ENCODE results near the gene TMTC2. TPM values are rescaled to one million over a fixed set of nuclear protein-coding genes. Genes with fewer than 3 reads are reported as not detected.

The TMTC2 gene
- polyA plus RNA-seq, 10 donors: 12.2 to 26.3 (median 16.2) TPM

GRCh38 chr12:82877963-82878362, 191.3 kb downstream of the TMTC2 start:
- DNase-seq: no peak

- peak in 1 of 3 donors; percentile 36 for DNase-seq
Measured at GRCh38 chr12:82880442-82880901, 193.8 kb downstream of the TMTC2 start.

- DNase-seq: no peak
Measured at GRCh38 chr12:82883394-82884355, 197.0 kb downstream of the TMTC2 start.

- DNase-seq: no peak
Measured at GRCh38 chr12:82886671-82887340, 200.1 kb downstream of the TMTC2 start.

- DNase-seq: no peak
Measured at GRCh38 chr12:82893896-82894295, 207.2 kb downstream of the TMTC2 start.

- no peak for DNase-seq
Measured at GRCh38 chr12:82896277-82896676, 209.6 kb downstream of the TMTC2 start.

GRCh38 chr12:82896979-82897378, 210.3 kb downstream of the TMTC2 start:
- no peak for DNase-seq

GRCh38 chr12:82898441-82898840, 211.7 kb downstream of the TMTC2 start:
- no peak for DNase-seq

- DNase-seq: peak in 1 of 3 donors; percentile 27
Measured at GRCh38 chr12:82904219-82904790, 217.6 kb downstream of the TMTC2 start.

- DNase-seq: no peak
Measured at GRCh38 chr12:82910246-82910893, 223.7 kb downstream of the TMTC2 start.

- no peak for DNase-seq
Measured at GRCh38 chr12:82912406-82912805, 225.7 kb downstream of the TMTC2 start.

- DNase-seq: no peak
Measured at GRCh38 chr12:82919388-82920054, 232.8 kb downstream of the TMTC2 start.

GRCh38 chr12:82923935-82924334, 237.2 kb downstream of the TMTC2 start:
- DNase-seq: no peak

- no peak for DNase-seq
Measured at GRCh38 chr12:82926630-82927029, 239.9 kb downstream of the TMTC2 start.

- no peak for DNase-seq
Measured at GRCh38 chr12:82930301-82930700, 243.6 kb downstream of the TMTC2 start.

- no peak for DNase-seq
Measured at GRCh38 chr12:82931349-82932116, 244.8 kb downstream of the TMTC2 start.

GRCh38 chr12:82937151-82937550, 250.4 kb downstream of the TMTC2 start:
- peak in 1 of 3 donors; percentile 35 for DNase-seq

- no peak for DNase-seq
Measured at GRCh38 chr12:82942521-82942920, 255.8 kb downstream of the TMTC2 start.

GRCh38 chr12:82942991-82943401, 256.3 kb downstream of the TMTC2 start:
- DNase-seq: peak in 1 of 3 donors; percentile 56

GRCh38 chr12:82948491-82948890, 261.8 kb downstream of the TMTC2 start:
- peak in 2 of 3 donors; percentile 41 to 77 for DNase-seq
